Measurements from ENCODE around the gene ACSM5. TPM values are rescaled to one million over a fixed set of nuclear protein-coding genes. Genes with fewer than 3 reads are reported as not detected.

The ACSM5 gene
- total RNA-seq, 1 donor from 2014 or later = not detected

- no peaks in the 10 kb centered on the region for H3K36me3 Mint-ChIP-seq (ENCODE audit: low read depth)
- H3K4me1 Mint-ChIP-seq (ENCODE audit: low read depth) = no peaks in the 10 kb centered on the region
- H3K27me3 Mint-ChIP-seq (ENCODE audit: low read depth) = no peaks in the 10 kb centered on the region
- no peak overlapping the region for H3K4me3 Mint-ChIP-seq (ENCODE audit: low read depth)
- intact Hi-C loops (cut with micrococcal nuclease) = no loop called here
- H3K9me3 Mint-ChIP-seq = no peaks in the 10 kb centered on the region
- no peak overlapping the region for H3K27ac Mint-ChIP-seq
- no peak for DNase-seq (ENCODE audit: low spot score)
Measured at GRCh38 chr16:20484726-20485125, 75.4 kb downstream of the ACSM5 start.

DNA sequence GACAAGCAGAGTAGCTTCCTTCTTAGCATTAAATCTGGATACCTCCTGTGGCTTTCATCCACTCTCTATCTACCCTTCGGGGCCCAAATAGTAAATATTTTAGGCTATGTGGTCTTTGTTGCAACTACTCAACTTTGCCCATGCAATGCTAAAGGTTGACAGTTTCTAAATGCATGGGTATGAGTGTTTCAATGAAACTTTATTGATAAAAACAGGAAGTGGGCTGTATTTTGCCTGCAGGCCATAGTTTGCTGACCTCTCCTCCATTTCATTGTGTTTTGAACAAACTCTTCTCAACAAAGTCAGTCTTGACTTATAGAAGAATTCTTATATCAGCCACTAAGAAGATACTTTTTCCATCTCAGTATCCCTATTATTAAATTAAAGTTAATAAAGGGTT lies 76.1 kb downstream of the ACSM5 start:
- Mint-ChIP-seq H3K4me1 (ENCODE audit: low read depth) (no peaks in the 10 kb centered on the region), H3K4me3 (ENCODE audit: low read depth) (no peak overlapping the region), H3K9me3 (no peaks in the 10 kb centered on the region), H3K36me3 (ENCODE audit: low read depth) (no peaks in the 10 kb centered on the region), H3K27me3 (ENCODE audit: low read depth) (no peaks in the 10 kb centered on the region), H3K27ac (peak overlapping the region; percentile 46)
- no peak for DNase-seq (ENCODE audit: low spot score)
- intact Hi-C loops (cut with micrococcal nuclease) = no loop called here

Other genes with a start within 250 kb of the ACSM5 start
- gene GP2, start 82.0 kb upstream of the ACSM5 start, total RNA-seq = not detected in 2 replicates
- gene UMOD, start 56.8 kb upstream of the ACSM5 start, total RNA-seq = not detected in 2 replicates
- 0.07 TPM in 1 of 2 replicates, not detected in the other for gene PDILT, start 4.8 kb upstream of the ACSM5 start, total RNA-seq
- 3.8 and 4.6 TPM in 2 replicates for gene ACSM2A, start 42.0 kb downstream of the ACSM5 start, total RNA-seq
- 2.3 and 2.6 TPM in 2 replicates for gene ACSM2B, start 166.8 kb downstream of the ACSM5 start, total RNA-seq

All from activated T-helper 2 cell treated with anti-CD3 and anti-CD28 coated beads, Interferon-gamma antibody, Interleukin-2, Interleukin-4, amounts not matched to agents 10 μg/mL and 5 μg/mL and 100 μg/mL, durations not matched to agents 14 hours and 24 hours and 36 hours (primary cell).